HEK293 (cell line): Measurements from ENCODE around the gene ELAVL1.

ENCODE experiments used
- CTCF ChIA-PET: fragments of 350-600 bp; formaldehyde crosslinking; extraction: SDS; loops from one replicate; lab custom pipeline; 2021; ENCODE audit warnings: antibody characterized with exemption; lab: Yijun Ruan, JAX
- POLR2A ChIA-PET: fragments of 300-600 bp; formaldehyde crosslinking; extraction: SDS; loops from one replicate; lab custom pipeline; 2020; ENCODE audit warnings: antibody characterized with exemption, inconsistent platforms; lab: Yijun Ruan, JAX
- H3K27ac ChIP-seq: fragments of 200-500 bp; sonication (Bioruptor generic); 2 replicates; pipeline ENCODE4 v1.5.1; 2014; ENCODE audit warnings: low read depth, low read length, control low read depth, inconsistent platforms; ENCODE audit errors: extremely low read depth
- H3K36me3 ChIP-seq, 2 experiments: fragments of 200-500 bp in 1 of 2; sonication (Bioruptor generic) in 1 of 2; 1 replicate in 1 of 2; 2 replicates in 1 of 2; pipeline ENCODE4 v1.5.1; 2014 to 2017; ENCODE audit warnings: inconsistent platforms in 2 of 2, low read length in 2 of 2; ENCODE audit not compliant: control insufficient read depth in 2 of 2, insufficient read depth in 1 of 2
- H3K4me1 ChIP-seq: fragments of 200-500 bp; sonication (Bioruptor generic); 2 replicates; pipeline ENCODE4 v1.5.1; 2014; ENCODE audit warnings: mild to moderate bottlenecking, low read length, inconsistent platforms; ENCODE audit not compliant: control insufficient read depth, insufficient read depth
- H3K4me3 ChIP-seq: 2 replicates; pipeline ENCODE4 v1.5.1; 2011; ENCODE audit warnings: low read depth, mild to moderate bottlenecking, control low read depth, low read length, moderate library complexity
- H3K9me3 ChIP-seq: fragments of 200-500 bp; sonication (Bioruptor generic); 2 replicates; pipeline ENCODE4 v1.5.1; 2014; ENCODE audit warnings: low read depth, low read length, inconsistent platforms; ENCODE audit not compliant: control insufficient read depth, insufficient read depth
- EGR2 ChIP-seq: fragments of 450-650 bp; formaldehyde crosslinking; IDR thresholded peaks from 2 replicates; pipeline ENCODE4 v1.5.1; 2016; ENCODE audit warnings: low read depth, missing biosample characterization, missing genetic modification characterization
- GLI2 ChIP-seq: fragments of 450-650 bp; formaldehyde crosslinking; IDR thresholded peaks from 2 replicates; pipeline ENCODE4; 2017; ENCODE audit warnings: missing biosample characterization, missing genetic modification characterization, low read depth, borderline replicate concordance
- KLF10 ChIP-seq: fragments of 450-650 bp; IDR thresholded peaks from 2 replicates; pipeline ENCODE4 v1.5.1; 2018; ENCODE audit warnings: missing biosample characterization, mild to moderate bottlenecking, missing genetic modification characterization
- PRDM1 ChIP-seq: fragments of 450-650 bp; formaldehyde crosslinking; IDR thresholded peaks from 2 replicates; pipeline ENCODE4; 2016; ENCODE audit warnings: missing biosample characterization, missing genetic modification characterization
- ZBTB17 ChIP-seq: fragments of 450-650 bp; formaldehyde crosslinking; IDR thresholded peaks from 2 replicates; pipeline ENCODE4 v1.5.1; 2016; ENCODE audit warnings: missing biosample characterization, missing genetic modification characterization
- ZBTB21 ChIP-seq: fragments of 450-650 bp; formaldehyde crosslinking; IDR thresholded peaks from 2 replicates; pipeline ENCODE4 v1.5.1; 2017; ENCODE audit warnings: missing biosample characterization, missing genetic modification characterization
- ZFP3 ChIP-seq: fragments of 450-650 bp; formaldehyde crosslinking; IDR thresholded peaks from 2 replicates; pipeline ENCODE4 v1.5.1; 2016; ENCODE audit warnings: low read depth, missing biosample characterization, missing genetic modification characterization
- ZNF114 ChIP-seq: fragments of 450-650 bp; formaldehyde crosslinking; IDR thresholded peaks from 2 replicates; pipeline ENCODE4 v1.5.0; 2017; ENCODE audit warnings: missing biosample characterization, missing genetic modification characterization
- ZNF248 ChIP-seq: fragments of 450-650 bp; formaldehyde crosslinking; IDR thresholded peaks from 2 replicates; pipeline ENCODE4 v1.5.1; 2017; ENCODE audit warnings: missing biosample characterization, missing genetic modification characterization
- ZNF302 ChIP-seq: fragments of 450-650 bp; formaldehyde crosslinking; IDR thresholded peaks from 2 replicates; pipeline ENCODE4 v1.5.1; 2016; ENCODE audit warnings: missing biosample characterization, missing genetic modification characterization, low read depth
- ZNF324 ChIP-seq: fragments of 450-650 bp; formaldehyde crosslinking; IDR thresholded peaks from 2 replicates; pipeline ENCODE4 v1.5.1; 2016; ENCODE audit warnings: missing biosample characterization, missing genetic modification characterization
- ZNF391 ChIP-seq: fragments of 450-650 bp; formaldehyde crosslinking; IDR thresholded peaks from 2 replicates; pipeline ENCODE4 v1.5.1; 2016; ENCODE audit warnings: low read depth, missing biosample characterization, missing genetic modification characterization, borderline replicate concordance
- ZNF544 ChIP-seq: fragments of 450-650 bp; formaldehyde crosslinking; IDR thresholded peaks from 2 replicates; pipeline ENCODE4 v1.5.0; 2017; ENCODE audit warnings: missing biosample characterization, missing genetic modification characterization
- ZNF571 ChIP-seq: fragments of 450-650 bp; formaldehyde crosslinking; IDR thresholded peaks from 2 replicates; pipeline ENCODE4 v1.5.0; 2017; ENCODE audit warnings: missing biosample characterization, missing genetic modification characterization
- ZNF596 ChIP-seq: fragments of 450-650 bp; IDR thresholded peaks from 2 replicates; pipeline ENCODE4 v1.5.0; 2018; ENCODE audit warnings: missing biosample characterization, mild to moderate bottlenecking, missing genetic modification characterization, moderate library complexity
- ZNF600 ChIP-seq: fragments of 450-650 bp; formaldehyde crosslinking; IDR thresholded peaks from 2 replicates; pipeline ENCODE4 v1.5.1; 2016; ENCODE audit warnings: missing biosample characterization, missing genetic modification characterization
- ZNF626 ChIP-seq: fragments of 450-650 bp; sonication (Bioruptor Pico); formaldehyde crosslinking; IDR thresholded peaks from 2 replicates; pipeline ENCODE4 v1.5.1; 2018; ENCODE audit warnings: missing biosample characterization, missing genetic modification characterization, inconsistent platforms
- ZNF670 ChIP-seq: fragments of 450-650 bp; formaldehyde crosslinking; IDR thresholded peaks from 2 replicates; pipeline ENCODE4 v1.5.1; 2016; ENCODE audit warnings: missing biosample characterization, missing genetic modification characterization, low read depth
- ZNF677 ChIP-seq: fragments of 450-650 bp; IDR thresholded peaks from 2 replicates; pipeline ENCODE4 v1.5.0; 2018; ENCODE audit warnings: missing biosample characterization, mild to moderate bottlenecking, missing genetic modification characterization, moderate library complexity
- TF ChIP-seq, protein P1 (sequence below): fragments of 450-650 bp; formaldehyde crosslinking; optimal IDR thresholded peaks from 2 replicates; pipeline ENCODE3; 2016; ENCODE audit warnings: missing biosample characterization, mild to moderate bottlenecking, missing genetic modification characterization
- TF ChIP-seq, protein P2 (sequence below): fragments of 450-650 bp; formaldehyde crosslinking; IDR thresholded peaks from 2 replicates; pipeline ENCODE4 v1.5.1; 2016; ENCODE audit warnings: missing biosample characterization, missing genetic modification characterization, low read depth
- TF ChIP-seq, protein P3 (sequence below): sonication (generic); formaldehyde crosslinking; IDR thresholded peaks from 2 replicates; pipeline ENCODE4 v1.8.1; 2022; ENCODE audit warnings: mild to moderate bottlenecking, moderate library complexity, missing genetic modification reagents
- TF ChIP-seq, protein P4 (sequence below): fragments of 450-650 bp; formaldehyde crosslinking; IDR thresholded peaks from 2 replicates; pipeline ENCODE4 v1.5.1; 2016; ENCODE audit warnings: missing biosample characterization, missing genetic modification characterization
- TF ChIP-seq, protein P5 (sequence below): fragments of 450-650 bp; formaldehyde crosslinking; IDR thresholded peaks from 2 replicates; pipeline ENCODE4 v1.5.1; 2016; ENCODE audit warnings: missing biosample characterization, missing genetic modification characterization, borderline replicate concordance

Gene ELAVL1

DNA sequence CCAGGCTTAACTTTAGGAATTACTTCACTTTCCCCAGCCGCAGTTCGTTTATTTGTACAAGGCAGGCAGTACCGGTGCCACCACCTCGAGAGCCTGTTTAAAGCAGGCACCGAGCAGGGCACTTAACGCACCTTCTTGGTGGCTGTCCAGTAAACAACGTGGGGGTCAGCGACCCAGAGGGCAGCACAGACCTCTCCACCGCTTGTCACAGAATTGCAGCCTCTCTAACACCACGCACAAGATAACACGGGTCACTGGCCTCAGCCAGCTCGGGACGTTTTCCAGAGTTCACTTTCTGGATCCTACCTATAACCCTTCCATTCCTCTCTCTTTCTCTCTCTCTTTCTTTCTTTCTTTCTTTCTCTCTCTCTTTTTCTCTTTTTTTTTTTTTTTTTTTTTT, 16.8 kb upstream of the ELAVL1 start:
- POLR2A ChIA-PET: interaction anchor here (0.7 kb wide), 1 partner anchor 29 kb away, joined by 10 read pairs; no protein-coding TSS in a partner anchor
- TF ChIP-seq GLI2 (tag by site-specific recombination) (no peak), ZNF391 (no peak), ZNF596 (tag by site-specific recombination) (peak; percentile 70), ZNF248 (no peak), PRDM1 (0 out of 2 replicates have a peak, but pooled peaks have one; percentile 3), ZNF670 (no peak)
- TF ChIP-seq, protein P1, sequence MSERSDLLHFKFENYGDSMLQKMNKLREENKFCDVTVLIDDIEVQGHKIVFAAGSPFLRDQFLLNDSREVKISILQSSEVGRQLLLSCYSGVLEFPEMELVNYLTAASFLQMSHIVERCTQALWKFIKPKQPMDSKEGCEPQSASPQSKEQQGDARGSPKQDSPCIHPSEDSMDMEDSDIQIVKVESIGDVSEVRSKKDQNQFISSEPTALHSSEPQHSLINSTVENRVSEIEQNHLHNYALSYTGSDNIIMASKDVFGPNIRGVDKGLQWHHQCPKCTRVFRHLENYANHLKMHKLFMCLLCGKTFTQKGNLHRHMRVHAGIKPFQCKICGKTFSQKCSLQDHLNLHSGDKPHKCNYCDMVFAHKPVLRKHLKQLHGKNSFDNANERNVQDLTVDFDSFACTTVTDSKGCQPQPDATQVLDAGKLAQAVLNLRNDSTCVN: no peak
- TF ChIP-seq, protein P2, sequence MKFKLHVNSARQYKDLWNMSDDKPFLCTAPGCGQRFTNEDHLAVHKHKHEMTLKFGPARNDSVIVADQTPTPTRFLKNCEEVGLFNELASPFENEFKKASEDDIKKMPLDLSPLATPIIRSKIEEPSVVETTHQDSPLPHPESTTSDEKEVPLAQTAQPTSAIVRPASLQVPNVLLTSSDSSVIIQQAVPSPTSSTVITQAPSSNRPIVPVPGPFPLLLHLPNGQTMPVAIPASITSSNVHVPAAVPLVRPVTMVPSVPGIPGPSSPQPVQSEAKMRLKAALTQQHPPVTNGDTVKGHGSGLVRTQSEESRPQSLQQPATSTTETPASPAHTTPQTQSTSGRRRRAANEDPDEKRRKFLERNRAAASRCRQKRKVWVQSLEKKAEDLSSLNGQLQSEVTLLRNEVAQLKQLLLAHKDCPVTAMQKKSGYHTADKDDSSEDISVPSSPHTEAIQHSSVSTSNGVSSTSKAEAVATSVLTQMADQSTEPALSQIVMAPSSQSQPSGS (tag by site-specific recombination): no peak

DNA sequence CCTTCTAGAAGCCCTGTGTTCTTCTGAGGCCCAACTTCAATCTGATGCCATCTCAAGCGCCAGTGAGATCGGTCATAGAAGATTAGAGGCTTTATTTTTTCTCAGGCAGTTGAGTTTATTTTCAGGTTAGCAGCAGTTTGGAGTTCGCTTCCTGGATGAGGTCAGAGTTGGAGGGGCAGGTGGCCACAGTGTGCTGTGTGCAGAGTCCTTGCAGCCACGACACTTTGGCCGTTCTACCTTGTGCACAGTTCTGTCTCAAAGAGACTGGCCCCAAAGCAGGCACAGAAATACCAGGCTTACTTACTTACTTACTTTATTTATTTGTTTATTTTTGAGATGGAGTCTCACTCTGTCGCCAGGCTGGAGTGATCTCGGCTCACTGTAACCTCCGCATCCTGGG, 15.9 kb upstream of the ELAVL1 start:
- CTCF ChIA-PET: no interaction called here
- no peak for TF ChIP-seq ZNF600 (tag by site-specific recombination)
- TF ChIP-seq EGR2: no peak
- no peak for TF ChIP-seq ZNF677 (tag by site-specific recombination)
- TF ChIP-seq, protein P3, sequence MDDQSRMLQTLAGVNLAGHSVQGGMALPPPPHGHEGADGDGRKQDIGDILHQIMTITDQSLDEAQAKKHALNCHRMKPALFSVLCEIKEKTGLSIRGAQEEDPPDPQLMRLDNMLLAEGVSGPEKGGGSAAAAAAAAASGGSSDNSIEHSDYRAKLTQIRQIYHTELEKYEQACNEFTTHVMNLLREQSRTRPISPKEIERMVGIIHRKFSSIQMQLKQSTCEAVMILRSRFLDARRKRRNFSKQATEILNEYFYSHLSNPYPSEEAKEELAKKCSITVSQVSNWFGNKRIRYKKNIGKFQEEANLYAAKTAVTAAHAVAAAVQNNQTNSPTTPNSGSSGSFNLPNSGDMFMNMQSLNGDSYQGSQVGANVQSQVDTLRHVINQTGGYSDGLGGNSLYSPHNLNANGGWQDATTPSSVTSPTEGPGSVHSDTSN (CRISPR knock-in tag): no peak
- TF ChIP-seq, protein P4, sequence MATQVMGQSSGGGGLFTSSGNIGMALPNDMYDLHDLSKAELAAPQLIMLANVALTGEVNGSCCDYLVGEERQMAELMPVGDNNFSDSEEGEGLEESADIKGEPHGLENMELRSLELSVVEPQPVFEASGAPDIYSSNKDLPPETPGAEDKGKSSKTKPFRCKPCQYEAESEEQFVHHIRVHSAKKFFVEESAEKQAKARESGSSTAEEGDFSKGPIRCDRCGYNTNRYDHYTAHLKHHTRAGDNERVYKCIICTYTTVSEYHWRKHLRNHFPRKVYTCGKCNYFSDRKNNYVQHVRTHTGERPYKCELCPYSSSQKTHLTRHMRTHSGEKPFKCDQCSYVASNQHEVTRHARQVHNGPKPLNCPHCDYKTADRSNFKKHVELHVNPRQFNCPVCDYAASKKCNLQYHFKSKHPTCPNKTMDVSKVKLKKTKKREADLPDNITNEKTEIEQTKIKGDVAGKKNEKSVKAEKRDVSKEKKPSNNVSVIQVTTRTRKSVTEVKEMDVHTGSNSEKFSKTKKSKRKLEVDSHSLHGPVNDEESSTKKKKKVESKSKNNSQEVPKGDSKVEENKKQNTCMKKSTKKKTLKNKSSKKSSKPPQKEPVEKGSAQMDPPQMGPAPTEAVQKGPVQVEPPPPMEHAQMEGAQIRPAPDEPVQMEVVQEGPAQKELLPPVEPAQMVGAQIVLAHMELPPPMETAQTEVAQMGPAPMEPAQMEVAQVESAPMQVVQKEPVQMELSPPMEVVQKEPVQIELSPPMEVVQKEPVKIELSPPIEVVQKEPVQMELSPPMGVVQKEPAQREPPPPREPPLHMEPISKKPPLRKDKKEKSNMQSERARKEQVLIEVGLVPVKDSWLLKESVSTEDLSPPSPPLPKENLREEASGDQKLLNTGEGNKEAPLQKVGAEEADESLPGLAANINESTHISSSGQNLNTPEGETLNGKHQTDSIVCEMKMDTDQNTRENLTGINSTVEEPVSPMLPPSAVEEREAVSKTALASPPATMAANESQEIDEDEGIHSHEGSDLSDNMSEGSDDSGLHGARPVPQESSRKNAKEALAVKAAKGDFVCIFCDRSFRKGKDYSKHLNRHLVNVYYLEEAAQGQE: no peak
- no peak for TF ChIP-seq ZBTB21 (tag by site-specific recombination)
- no peak for TF ChIP-seq ZNF114
- TF ChIP-seq KLF10 (tag by site-specific recombination): no peak
- TF ChIP-seq ZNF544 (tag by site-specific recombination): no peak
- TF ChIP-seq ZNF324: no peak
- no peak for TF ChIP-seq ZBTB17
- no peak for TF ChIP-seq ZNF571 (tag by site-specific recombination)
- no peak for TF ChIP-seq ZNF302
- no peak for TF ChIP-seq ZFP3 (tag by site-specific recombination)
- TF ChIP-seq, protein P5, sequence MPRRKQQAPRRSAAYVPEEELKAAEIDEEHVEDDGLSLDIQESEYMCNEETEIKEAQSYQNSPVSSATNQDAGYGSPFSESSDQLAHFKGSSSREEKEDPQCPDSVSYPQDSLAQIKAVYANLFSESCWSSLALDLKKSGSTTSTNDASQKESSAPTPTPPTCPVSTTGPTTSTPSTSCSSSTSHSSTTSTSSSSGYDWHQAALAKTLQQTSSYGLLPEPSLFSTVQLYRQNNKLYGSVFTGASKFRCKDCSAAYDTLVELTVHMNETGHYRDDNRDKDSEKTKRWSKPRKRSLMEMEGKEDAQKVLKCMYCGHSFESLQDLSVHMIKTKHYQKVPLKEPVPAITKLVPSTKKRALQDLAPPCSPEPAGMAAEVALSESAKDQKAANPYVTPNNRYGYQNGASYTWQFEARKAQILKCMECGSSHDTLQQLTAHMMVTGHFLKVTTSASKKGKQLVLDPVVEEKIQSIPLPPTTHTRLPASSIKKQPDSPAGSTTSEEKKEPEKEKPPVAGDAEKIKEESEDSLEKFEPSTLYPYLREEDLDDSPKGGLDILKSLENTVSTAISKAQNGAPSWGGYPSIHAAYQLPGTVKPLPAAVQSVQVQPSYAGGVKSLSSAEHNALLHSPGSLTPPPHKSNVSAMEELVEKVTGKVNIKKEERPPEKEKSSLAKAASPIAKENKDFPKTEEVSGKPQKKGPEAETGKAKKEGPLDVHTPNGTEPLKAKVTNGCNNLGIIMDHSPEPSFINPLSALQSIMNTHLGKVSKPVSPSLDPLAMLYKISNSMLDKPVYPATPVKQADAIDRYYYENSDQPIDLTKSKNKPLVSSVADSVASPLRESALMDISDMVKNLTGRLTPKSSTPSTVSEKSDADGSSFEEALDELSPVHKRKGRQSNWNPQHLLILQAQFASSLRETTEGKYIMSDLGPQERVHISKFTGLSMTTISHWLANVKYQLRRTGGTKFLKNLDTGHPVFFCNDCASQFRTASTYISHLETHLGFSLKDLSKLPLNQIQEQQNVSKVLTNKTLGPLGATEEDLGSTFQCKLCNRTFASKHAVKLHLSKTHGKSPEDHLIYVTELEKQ: no peak
- TF ChIP-seq ZNF626 (tag by site-specific recombination): no peak
- TF ChIP-seq, all 188 proteins: peak for 0
- no peaks in the 10 kb centered on the region for H3K4me1 ChIP-seq
- H3K9me3 ChIP-seq: no peaks in the 10 kb centered on the region
- H3K27ac ChIP-seq: no peak overlapping the region
- no peaks in the 10 kb centered on the region for H3K36me3 ChIP-seq
- H3K4me3 ChIP-seq: no peak overlapping the region
- POLR2A ChIA-PET: no interaction called here

More for the DNA sequence above, 16.8 kb upstream of the ELAVL1 start:
- Histone ChIP-seq H3K36me3 (no peaks in the 10 kb centered on the region), H3K4me3 (no peak overlapping the region), H3K9me3 (no peaks in the 10 kb centered on the region), H3K27ac (no peak overlapping the region), H3K4me1 (no peaks in the 10 kb centered on the region)
- CTCF ChIA-PET: no interaction called here
